Measurements from ENCODE around the gene RGS9. TPM values are rescaled to one million over a fixed set of nuclear protein-coding genes. Genes with fewer than 3 reads are reported as not detected.

The RGS9 gene
- total and polyA plus RNA-seq, 10 of the 15 experiments (the other 5 are each of a cell fraction or from before 2014, with no cell fraction given): 1.1 to 10.6 (median 5.6) TPM

GRCh38 chr17:65236321-65236720 lies 99.2 kb downstream of the RGS9 start:
- Histone ChIP-seq H3K4me2 (ENCODE audit: control insufficient read depth, insufficient read depth) (no peak overlapping the region), H3K4me1 (ENCODE audit: control insufficient read depth, insufficient read depth, low read length) (no peaks in the 10 kb centered on the region), H3K9ac (ENCODE audit: control insufficient read depth, insufficient read depth, low read length) (no peak overlapping the region), H3K9me3 (replicated peaks; ENCODE audit: control insufficient read depth, insufficient read depth, low read length) (no peaks in the 10 kb centered on the region; the same call in 2 of the 3 replicates), H3K27me3 (replicated peaks in 1 of 2; ENCODE audit: control insufficient read depth in 2 of 2, insufficient read depth in 2 of 2, low read length in 1 of 2) (no peaks in the 10 kb centered on the region; a peak in 1 of 4 replicates), H3K79me2 (ENCODE audit: control insufficient read depth, insufficient read depth, low read length) (no peaks in the 10 kb centered on the region), H2AFZ (ENCODE audit: control insufficient read depth, low read depth, low read length) (no peak overlapping the region), H4K20me1 (ENCODE audit: control insufficient read depth, insufficient read depth) (no peaks in the 10 kb centered on the region), H3K4me3 (no peak overlapping the region), H3K36me3 (ENCODE audit: control insufficient read depth in 2 of 2, insufficient read depth in 2 of 2, low read length in 1 of 2) (no peaks in the 10 kb centered on the region), H3K27ac (ENCODE audit: control insufficient read depth, insufficient read depth) (no peak overlapping the region)
- DNase-seq (ENCODE audit: low read depth, low spot score) (no peak), ATAC-seq (no peak), FAIRE-seq (no peak)
- CTCF ChIA-PET: interaction anchor here (1.0 kb wide), 1 partner anchor 930 kb away, joined by 3 read pairs; no protein-coding TSS in a partner anchor
- WGBS (ENCODE audit: insufficient coverage, insufficient replicate concordance, low lambda C conversion rate, missing lambda C conversion rate): 0% methylated on average over 1 of the region's 1 CpG
- intact Hi-C loops (cut with micrococcal nuclease; ENCODE audit: unreplicated experiment) (loop anchor here (10.0 kb wide), 1 partner anchor 558 kb away; no protein-coding TSS in a partner anchor), in situ Hi-C loops (cut with MboI) (no loop called here)
- TF ChIP-seq MYB (IDR thresholded peaks at IDR 0.05; ENCODE audit: borderline replicate concordance, low read depth, low read length): no peak
- TF ChIP-seq MYC (IDR thresholded peaks at IDR 0.05; ENCODE audit: insufficient read depth, insufficient read length, insufficient replicate concordance, low read length, severe bottlenecking): no peak
- RAD21 ChIA-PET (ENCODE audit: unreplicated experiment): no interaction called here
- BruUV-seq (replicated peaks): no TSS peak
- POLR2A ChIA-PET: no interaction called here
- SMC1A ChIA-PET (ENCODE audit: uncharacterized antibody, unreplicated experiment): no interaction called here

- H3K4me1 ChIP-seq (ENCODE audit: control insufficient read depth, insufficient read depth, low read length): no peaks in the 10 kb centered on the region
- H3K79me2 ChIP-seq (ENCODE audit: control insufficient read depth, insufficient read depth, low read length): no peaks in the 10 kb centered on the region
- H3K27me3 ChIP-seq (replicated peaks in 1 of 2; ENCODE audit: control insufficient read depth in 2 of 2, insufficient read depth in 2 of 2, low read length in 1 of 2): peaks cover 0 to 3% of the 10 kb centered on the region in 2 experiments; a peak in 2 of 4 replicates
- FAIRE-seq: no peak
- no peak overlapping the region for H3K9ac ChIP-seq (ENCODE audit: control insufficient read depth, insufficient read depth, low read length)
- DNase-seq (ENCODE audit: low read depth, low spot score): no peak
- H3K9me3 ChIP-seq (replicated peaks; ENCODE audit: control insufficient read depth, insufficient read depth, low read length): no peaks in the 10 kb centered on the region
- no TSS peak for BruUV-seq (replicated peaks)
- no peak overlapping the region for H3K4me3 ChIP-seq
- WGBS (ENCODE audit: insufficient coverage, insufficient replicate concordance, low lambda C conversion rate, missing lambda C conversion rate): 26% methylated on average over 9 of the region's 9 CpGs
- no peaks in the 10 kb centered on the region for H4K20me1 ChIP-seq (ENCODE audit: control insufficient read depth, insufficient read depth)
- intact Hi-C loops (cut with micrococcal nuclease; ENCODE audit: unreplicated experiment) (no loop called here), in situ Hi-C loops (cut with MboI) (no loop called here)
- H3K4me2 ChIP-seq (ENCODE audit: control insufficient read depth, insufficient read depth): no peak overlapping the region
- no peaks in the 10 kb centered on the region for H3K36me3 ChIP-seq (ENCODE audit: control insufficient read depth in 2 of 2, insufficient read depth in 2 of 2, low read length in 1 of 2)
- ChIA-PET CTCF (no interaction called here), POLR2A (no interaction called here), SMC1A (ENCODE audit: uncharacterized antibody, unreplicated experiment) (no interaction called here), RAD21 (ENCODE audit: unreplicated experiment) (no interaction called here)
- no peak for TF ChIP-seq EED (IDR thresholded peaks at IDR 0.05; ENCODE audit: low read depth)
- no peak overlapping the region for H2AFZ ChIP-seq (ENCODE audit: control insufficient read depth, low read depth, low read length)
- H3K27ac ChIP-seq (ENCODE audit: control insufficient read depth, insufficient read depth): no peak overlapping the region
- no peak for ATAC-seq
These were observed 106.9 kb downstream of the RGS9 start for GRCh38 chr17:65243838-65244625.

Measured in GM12878 (cell line).